Stimulated activated CD4-positive, alpha-beta T cell treated with anti-CD3 and anti-CD28 coated beads, Interleukin-4, amount 100 ng/mL, for 4 hours (primary cell): Measurements from ENCODE around the gene PFDN1.

Experiments
- DNase-seq, 2 experiments: peaks; one replicate each; pipeline ENCODE4 v3.0.0-alpha.2; 2020

The PFDN1 gene

GRCh38 chr5:140328036-140328764 lies 25.3 kb upstream of the PFDN1 start:
- no peak for DNase-seq

DNA sequence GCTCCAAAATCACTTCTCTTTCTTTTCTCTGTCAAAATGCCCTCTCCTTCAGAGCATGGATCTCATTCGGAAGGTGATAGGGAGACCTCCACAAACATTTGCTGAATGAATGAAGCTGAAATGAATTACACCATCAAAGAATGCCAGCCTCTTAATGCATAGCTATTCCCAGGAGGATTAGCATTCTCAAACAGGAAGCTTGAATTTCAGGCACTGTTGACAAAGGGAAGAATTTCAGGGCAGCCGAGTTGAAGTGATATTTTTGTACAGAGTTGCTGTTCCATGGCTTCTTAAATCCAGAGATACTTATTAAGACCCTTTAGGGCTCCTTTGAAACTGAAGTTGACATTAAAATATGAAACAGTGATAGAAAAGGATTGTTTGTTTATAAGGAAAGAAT lies 24.7 kb upstream of the PFDN1 start:
- no peak for DNase-seq

GRCh38 chr5:140325486-140325885 lies 22.6 kb upstream of the PFDN1 start:
- DNase-seq, result no peak

GRCh38 chr5:140324617-140325241 lies 21.8 kb upstream of the PFDN1 start:
- peak in 1 of 2 experiments; percentile 9 for DNase-seq

DNA sequence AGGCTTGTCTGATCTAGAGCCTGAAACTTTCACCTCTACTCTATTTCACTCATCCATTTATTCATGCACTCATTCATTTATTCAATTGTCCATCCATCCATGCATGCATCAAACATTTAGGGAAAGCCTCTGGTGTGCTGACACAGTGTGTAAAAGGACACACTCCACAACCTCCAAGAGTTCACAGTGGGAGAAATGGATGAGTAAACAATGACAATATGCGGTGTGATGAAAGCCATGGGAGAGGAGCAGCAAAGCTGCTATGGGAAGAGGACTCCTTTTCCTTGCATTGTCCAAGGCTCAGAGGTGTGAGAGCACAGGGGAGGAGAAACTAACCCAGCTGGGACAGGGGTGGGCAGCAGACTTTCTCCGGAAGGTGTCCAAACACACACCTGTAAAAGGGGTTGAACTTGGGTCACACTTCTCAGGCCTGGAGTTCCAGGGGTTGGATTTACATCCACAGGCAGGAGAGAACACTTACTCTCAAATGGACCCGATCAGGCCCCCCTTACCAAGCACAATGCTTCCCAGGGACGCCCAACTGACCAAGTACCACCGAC lies 21.2 kb upstream of the PFDN1 start:
- no peak for DNase-seq

DNA sequence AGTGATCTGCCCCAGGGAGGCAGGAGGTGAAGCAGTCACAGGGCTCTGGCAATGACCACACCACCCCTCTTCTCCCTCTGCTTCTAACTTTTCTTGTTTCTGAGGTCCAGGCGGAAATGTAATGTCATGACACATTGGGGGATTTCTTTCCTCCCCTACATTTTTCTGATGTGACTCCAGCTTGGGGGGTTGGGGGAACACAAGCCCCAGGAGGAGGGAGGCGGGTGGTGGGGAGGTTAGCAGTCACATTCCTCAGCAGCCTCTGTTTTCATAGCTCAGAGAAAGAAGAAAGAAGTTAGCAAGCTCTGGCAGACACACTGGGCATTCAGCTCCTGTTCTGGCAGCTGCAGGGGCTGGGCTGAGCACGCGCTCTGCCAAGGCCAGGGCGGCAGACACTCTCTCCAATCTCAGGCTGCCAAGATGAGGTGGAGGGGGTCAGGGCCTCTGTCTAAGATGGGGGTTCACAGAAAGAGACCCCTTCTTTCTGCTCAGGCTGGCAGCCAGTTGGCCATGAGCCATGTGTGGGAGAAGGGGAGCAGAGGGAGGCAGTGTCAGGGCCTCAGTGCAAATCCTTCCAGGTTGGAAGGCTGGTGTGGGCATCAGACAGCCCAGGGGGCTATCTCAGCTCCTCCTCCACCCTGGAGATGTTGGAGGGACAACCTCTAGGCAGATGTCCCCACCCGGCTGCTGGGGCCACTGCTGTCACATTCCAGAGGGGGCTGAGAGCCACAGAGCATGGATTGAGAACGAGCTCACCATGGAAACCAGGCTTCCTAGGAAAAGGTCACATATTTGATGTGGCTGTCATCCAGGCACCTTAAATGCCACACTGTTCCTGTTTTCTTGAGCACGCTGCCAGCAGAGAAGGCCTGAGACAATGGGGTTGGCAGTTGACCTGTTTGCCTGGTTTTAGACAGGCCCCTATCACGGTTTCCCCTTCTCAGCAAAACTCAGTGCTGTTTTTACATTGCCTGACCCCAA lies 20.1 kb upstream of the PFDN1 start:
- no peak for DNase-seq

DNA sequence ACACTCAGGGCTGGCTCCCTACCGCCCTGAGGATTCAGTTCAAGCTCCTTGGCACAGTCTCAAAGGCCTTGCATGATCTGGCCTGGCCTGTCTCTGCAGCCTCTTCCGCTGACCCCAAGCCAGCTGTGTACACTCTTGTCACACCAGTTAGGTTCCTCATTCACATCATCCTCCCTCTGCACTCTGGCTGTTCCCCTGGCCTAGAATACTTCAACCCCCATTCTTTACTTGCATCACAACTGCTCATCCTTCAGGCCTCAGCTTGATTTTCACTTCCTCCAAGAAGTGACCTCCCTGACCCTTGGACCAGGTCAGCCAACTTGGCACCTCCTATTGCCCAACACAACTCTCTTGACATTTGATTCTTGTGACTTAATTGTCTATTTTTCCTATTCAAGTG lies 18.9 kb upstream of the PFDN1 start:
- DNase-seq, result no peak

DNA sequence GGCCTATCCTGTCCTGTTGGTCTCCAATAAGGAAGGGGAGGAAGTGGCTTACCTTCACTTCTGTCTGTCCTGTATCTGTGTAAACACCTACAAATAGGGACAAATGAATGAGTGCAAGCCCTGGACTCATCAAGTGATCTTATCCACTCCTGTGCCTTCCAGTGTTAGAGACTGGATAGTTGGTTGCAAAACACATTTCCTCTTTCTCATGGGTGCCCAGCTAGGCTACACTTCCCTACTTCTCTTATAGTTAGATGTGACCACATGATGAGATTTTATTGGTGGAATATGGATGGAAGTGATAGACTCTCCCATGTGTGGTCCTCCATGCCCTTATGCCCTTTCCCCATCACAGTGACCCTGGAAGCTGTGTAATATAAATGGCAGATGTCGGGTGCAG lies 16.9 kb upstream of the PFDN1 start:
- DNase-seq, result no peak

DNA sequence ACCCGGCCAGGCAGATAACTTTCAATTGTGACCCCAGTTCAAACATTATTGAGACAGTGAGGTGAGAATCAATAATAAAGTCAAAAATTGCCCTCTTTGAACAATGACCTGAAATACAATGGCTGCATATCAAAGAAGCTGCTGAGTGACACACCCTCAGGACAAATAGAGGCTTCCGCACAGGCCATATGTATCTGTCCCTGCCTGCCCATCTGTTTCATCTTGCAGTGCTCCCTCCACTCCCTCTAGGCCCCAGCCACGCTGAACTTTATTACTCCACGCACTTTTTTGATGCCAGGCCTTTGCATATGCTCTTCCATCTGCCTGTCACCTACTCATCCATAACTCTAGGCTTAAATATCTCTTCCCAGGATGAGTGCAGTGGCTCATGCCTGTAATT lies 15.9 kb upstream of the PFDN1 start:
- no peak for DNase-seq

DNA sequence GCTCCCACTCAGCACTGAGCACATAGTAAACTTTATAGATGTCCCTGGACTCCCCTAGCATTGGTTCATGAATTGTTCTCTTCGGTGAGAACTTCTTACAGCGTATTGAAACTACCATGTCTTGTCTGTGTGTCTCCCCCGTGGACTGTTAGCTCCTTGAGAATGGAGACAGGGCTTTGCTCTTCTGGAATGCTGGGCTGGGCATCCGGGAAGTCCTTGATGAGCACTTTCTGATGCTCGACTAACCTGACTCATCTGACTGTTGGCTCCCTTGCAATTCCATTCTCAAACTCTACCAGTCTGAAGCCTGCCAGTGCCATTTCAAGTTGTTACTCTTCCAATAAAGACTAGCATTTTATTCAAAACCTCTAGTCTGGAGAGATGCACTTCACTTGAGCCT lies 15.0 kb upstream of the PFDN1 start:
- no peak for DNase-seq

DNA sequence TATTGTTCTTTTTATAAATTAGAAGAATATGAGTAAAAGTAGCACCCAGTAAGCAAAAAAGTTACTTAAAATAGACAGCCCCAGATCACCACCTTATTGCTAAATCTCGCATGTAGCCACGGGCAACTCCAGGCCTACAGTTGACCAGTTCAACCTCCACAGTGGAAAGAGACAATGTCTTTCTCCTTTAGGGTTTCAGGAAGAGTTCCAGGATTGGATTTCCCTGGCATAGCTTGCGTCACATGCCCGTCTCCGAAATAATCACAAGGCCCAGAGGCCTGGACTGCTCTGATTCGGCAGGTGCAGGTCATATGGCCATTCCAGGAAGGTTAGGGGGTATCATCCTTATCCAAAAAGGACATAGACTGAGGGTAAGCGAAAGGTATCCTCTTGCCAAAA lies 9.9 kb upstream of the PFDN1 start:
- DNase-seq, result no peak

- DNase-seq, result no peak
Observed at GRCh38 chr5:140312067-140312790, 9.3 kb upstream of the PFDN1 start.

DNA sequence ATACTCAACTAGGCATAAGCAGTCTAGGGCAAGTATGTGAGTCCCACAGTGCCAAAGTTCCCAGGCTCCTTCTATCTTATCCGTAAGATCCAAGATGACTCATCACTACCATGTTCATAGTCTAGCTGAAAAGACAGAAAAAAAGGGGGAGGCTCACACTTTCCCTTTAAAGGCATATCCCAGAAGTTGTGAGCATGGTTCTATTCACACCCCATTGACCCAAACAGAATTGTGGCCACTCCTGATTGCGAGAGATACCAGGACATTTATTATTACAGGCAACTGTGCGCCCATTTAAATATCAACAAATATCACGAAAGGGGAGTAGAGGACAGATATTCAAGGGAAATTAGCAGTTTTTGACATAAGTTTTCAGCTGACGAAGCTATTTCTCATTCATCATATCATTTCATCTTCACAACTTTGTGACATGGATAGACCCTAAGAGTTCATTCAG lies 8.1 kb upstream of the PFDN1 start:
- DNase-seq, result no peak

DNA sequence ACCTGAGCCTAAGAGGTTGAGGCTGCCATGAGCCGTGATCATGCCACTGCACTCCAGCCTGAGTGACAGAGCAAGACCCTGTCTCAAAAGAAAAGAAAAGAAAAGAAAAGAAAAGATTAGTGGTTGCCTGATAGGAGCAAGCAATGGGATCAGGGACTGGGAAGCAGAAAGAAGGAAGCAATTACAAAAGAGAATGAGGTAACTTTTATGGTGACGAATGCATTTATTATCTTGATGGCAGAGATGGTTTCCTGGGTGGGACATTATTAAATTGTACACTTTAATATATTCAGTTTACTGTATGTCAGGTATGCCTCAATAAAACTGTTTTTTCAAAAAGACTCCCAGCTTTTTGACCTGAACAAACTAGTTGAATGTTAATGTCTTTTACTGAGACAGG lies 7.5 kb upstream of the PFDN1 start:
- DNase-seq, result no peak

DNA sequence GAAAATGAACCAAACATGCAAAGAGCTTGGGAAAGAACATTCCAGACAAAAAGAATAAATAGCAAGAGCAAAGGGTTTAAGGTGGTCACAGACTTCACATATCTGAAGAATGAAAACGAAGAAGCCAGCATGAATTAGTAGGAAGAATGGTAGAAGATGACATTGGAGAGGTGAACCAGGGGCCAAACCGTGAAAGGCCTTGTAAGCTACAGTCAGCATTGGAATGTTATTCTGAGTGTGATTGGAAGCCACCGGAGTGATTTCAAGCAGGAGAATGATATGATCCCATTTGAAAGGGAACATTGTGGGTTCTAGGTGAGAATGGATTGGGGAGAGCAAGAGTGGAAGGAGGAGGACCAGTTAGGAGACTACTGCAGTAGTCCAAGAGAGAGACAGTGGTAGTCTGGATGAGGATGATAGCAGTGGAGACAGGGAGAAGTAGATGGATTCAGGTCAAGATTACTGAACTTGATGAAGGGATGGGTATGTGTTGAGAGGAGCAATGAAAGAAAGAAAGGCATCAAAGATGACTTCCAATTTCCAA lies 6.9 kb upstream of the PFDN1 start:
- DNase-seq, result no peak

DNA sequence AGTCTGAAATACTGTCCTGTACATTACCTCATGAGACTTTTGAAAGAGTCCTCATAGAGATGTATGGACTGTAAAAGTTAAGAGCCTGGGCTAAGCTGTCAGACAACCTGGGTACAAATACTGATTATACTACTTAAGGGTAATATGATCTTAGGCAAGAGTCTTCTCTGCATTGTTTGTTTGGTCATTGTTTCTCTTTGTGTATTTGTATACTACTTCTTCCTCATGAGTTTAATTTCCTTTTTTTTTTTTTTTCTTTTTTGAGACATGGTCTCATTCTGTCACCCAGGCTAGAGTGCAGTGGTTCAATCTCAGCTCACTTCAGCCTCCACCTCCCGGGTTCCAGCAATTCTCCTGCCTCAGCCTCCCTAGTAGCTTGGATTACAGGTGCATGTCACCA lies 2.6 kb upstream of the PFDN1 start:
- DNase-seq, result no peak

DNA sequence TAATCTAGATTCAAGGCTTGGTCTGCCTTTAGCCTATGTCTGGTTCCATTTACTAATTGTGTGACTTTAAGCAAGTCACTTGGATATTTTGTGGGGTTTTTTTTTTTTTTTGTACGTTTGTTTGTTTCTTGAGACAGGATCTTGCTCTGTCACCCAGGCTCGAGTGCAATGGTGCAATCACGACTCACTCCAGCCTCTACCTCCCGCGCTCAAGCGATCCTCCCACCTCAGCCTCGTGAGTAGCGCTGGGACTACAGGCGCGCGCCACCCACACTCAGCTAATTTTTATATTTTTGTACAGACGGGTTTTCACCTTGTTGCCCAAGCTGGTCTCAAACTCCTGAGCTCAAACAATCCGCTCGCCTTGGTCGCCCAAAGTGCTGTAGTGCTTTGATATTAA lies 1.1 kb upstream of the PFDN1 start:
- no peak for DNase-seq

- DNase-seq, result no peak
Observed at GRCh38 chr5:140301136-140301535, 1.8 kb downstream of the PFDN1 start.

DNA sequence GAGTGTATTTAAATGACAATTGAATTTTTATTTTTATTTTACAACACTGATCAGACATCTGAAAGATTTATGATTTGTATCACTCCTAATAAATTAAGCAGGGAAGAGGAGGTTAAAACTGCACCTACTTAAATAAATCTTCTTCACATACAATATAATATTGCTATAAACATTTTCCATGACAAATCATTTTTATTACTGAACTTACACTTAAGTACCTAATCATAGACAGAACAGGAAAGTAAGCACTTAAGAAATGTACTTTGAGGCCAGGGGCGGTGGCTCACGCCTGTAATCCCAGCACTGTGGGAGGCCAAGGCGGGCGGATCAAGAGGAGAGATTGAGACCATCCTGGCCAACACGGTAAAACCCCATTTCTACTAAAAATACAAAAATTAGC lies 3.8 kb downstream of the PFDN1 start:
- no peak for DNase-seq

- no peak for DNase-seq
Observed at GRCh38 chr5:140298183-140298601, 4.7 kb downstream of the PFDN1 start.

DNA sequence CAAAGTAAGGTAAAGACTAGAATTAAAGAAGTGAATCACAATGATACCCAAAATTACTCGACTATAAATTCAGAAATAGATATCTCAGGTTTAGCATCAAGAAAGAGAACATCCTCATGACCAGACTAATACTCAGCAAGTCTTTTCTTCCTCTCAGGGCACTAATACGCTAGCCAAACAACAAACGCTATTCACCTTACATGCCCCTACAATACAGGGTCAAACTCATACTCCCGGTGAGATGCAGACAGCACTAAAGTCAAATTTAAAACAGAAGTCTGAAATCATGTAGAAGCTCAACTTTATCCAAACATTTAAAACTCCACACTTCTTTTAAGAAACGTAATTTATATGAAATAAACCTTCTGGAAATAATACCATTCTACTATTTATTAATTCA lies 5.6 kb downstream of the PFDN1 start:
- DNase-seq, result no peak

DNA sequence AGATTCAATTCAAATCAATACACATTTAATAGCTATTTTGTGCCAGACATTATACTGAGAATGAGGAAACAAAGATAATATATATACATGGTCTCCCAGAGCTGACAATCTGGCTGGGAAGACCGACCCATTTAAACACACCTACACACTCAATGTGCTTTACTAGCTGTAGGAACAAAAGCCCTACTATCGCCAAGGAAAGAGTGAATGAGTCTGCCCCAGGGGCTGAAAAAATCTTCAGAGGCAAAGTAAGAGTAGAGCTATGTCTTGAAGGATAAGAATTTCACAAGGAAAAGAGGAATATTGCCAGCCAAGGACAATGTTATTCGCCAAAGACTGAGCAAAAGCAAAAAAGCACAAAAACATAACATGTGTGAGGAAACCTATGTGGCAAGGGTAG lies 6.6 kb downstream of the PFDN1 start:
- DNase-seq, result no peak
